ENCODE measurements around the gene NTN5.
"Not testable (repeated sequence)": the region's sequence is repeated elsewhere in the genome, so short reads cannot be mapped to it uniquely, and the experiment has no call there.

Gene NTN5

GRCh38 chr19:48720251-48720612, 47.4 kb upstream of the NTN5 start:
- no peak overlapping the region for H2AFZ ChIP-seq (ENCODE audit: low read length)
- peaks cover 25% of the 10 kb centered on the region for H3K4me1 ChIP-seq (ENCODE audit: insufficient read depth, low read length, severe bottlenecking)
- no peaks in the 10 kb centered on the region for H4K20me1 ChIP-seq (ENCODE audit: insufficient read depth, low read length)
- H3K4me3 ChIP-seq (ENCODE audit: low read depth, low read length, poor library complexity, severe bottlenecking): peak overlapping the region; percentile 63
- no peaks in the 10 kb centered on the region for H3K36me3 ChIP-seq (ENCODE audit: insufficient read depth, low read length)
- no peaks in the 10 kb centered on the region for H3K27me3 ChIP-seq (ENCODE audit: insufficient read depth, low read length)
- no peaks in the 10 kb centered on the region for H3F3A ChIP-seq (ENCODE audit: insufficient read depth, low read length)
- H3K4me2 ChIP-seq (ENCODE audit: low read length): peak overlapping the region; percentile 62
- TF ChIP-seq, protein P1, sequence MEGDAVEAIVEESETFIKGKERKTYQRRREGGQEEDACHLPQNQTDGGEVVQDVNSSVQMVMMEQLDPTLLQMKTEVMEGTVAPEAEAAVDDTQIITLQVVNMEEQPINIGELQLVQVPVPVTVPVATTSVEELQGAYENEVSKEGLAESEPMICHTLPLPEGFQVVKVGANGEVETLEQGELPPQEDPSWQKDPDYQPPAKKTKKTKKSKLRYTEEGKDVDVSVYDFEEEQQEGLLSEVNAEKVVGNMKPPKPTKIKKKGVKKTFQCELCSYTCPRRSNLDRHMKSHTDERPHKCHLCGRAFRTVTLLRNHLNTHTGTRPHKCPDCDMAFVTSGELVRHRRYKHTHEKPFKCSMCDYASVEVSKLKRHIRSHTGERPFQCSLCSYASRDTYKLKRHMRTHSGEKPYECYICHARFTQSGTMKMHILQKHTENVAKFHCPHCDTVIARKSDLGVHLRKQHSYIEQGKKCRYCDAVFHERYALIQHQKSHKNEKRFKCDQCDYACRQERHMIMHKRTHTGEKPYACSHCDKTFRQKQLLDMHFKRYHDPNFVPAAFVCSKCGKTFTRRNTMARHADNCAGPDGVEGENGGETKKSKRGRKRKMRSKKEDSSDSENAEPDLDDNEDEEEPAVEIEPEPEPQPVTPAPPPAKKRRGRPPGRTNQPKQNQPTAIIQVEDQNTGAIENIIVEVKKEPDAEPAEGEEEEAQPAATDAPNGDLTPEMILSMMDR (IDR thresholded peaks at IDR 0.05; ENCODE audit: low read length): no peak
- no peak for TF ChIP-seq EZH2 (IDR thresholded peaks at IDR 0.05; ENCODE audit: borderline replicate concordance, low read length)
- no peak overlapping the region for H3K27ac ChIP-seq (ENCODE audit: low read depth, low read length, poor library complexity, severe bottlenecking)
- no peaks in the 10 kb centered on the region for H3K9me3 ChIP-seq (ENCODE audit: low read length)
- H3K9ac ChIP-seq (ENCODE audit: low read length): peak overlapping the region; percentile 67; the same call in 1 of the 2 replicates
- H3K79me2 ChIP-seq (ENCODE audit: insufficient read depth, low read length): no peaks in the 10 kb centered on the region
- no peaks in the 10 kb centered on the region for H3K9me2 ChIP-seq (ENCODE audit: low read depth, low read length)

GRCh38 chr19:48719263-48720171, 46.7 kb upstream of the NTN5 start, which contains the start of gene MAMSTR:
Gene MAMSTR (minus strand): TSS chr19:48719725. CDS start chr19:48719031, 694 bp downstream.
- no peaks in the 10 kb centered on the region for H3K79me2 ChIP-seq (ENCODE audit: insufficient read depth, low read length)
- H3K27ac ChIP-seq (ENCODE audit: low read depth, low read length, poor library complexity, severe bottlenecking): peak within 1 kb of the TSS; percentile 58
- H3K4me2 ChIP-seq (ENCODE audit: low read length): peak within 1 kb of the TSS; percentile 62
- H3K9me2 ChIP-seq (ENCODE audit: low read depth, low read length): no peaks in the 10 kb centered on the region
- H3K27me3 ChIP-seq (ENCODE audit: insufficient read depth, low read length): no peaks in the 10 kb centered on the region
- peaks cover 29% of the 10 kb centered on the region for H3K4me1 ChIP-seq (ENCODE audit: insufficient read depth, low read length, severe bottlenecking)
- no peaks in the 10 kb centered on the region for H3K9me3 ChIP-seq (ENCODE audit: low read length)
- peak within 1 kb of the TSS; percentile 67; the same call in 1 of the 2 replicates for H3K9ac ChIP-seq (ENCODE audit: low read length)
- no peak within 1 kb of the TSS for H2AFZ ChIP-seq (ENCODE audit: low read length)
- no peaks in the 10 kb centered on the region for H3K36me3 ChIP-seq (ENCODE audit: insufficient read depth, low read length)
- H3K4me3 ChIP-seq (ENCODE audit: low read depth, low read length, poor library complexity, severe bottlenecking): peak within 1 kb of the TSS; percentile 63
- H3F3A ChIP-seq (ENCODE audit: insufficient read depth, low read length): no peaks in the 10 kb centered on the region
- no peak for TF ChIP-seq EZH2 (IDR thresholded peaks at IDR 0.05; ENCODE audit: borderline replicate concordance, low read length)
- TF ChIP-seq, protein P1 (IDR thresholded peaks at IDR 0.05; ENCODE audit: low read length): no peak
- no peaks in the 10 kb centered on the region for H4K20me1 ChIP-seq (ENCODE audit: insufficient read depth, low read length)

DNA sequence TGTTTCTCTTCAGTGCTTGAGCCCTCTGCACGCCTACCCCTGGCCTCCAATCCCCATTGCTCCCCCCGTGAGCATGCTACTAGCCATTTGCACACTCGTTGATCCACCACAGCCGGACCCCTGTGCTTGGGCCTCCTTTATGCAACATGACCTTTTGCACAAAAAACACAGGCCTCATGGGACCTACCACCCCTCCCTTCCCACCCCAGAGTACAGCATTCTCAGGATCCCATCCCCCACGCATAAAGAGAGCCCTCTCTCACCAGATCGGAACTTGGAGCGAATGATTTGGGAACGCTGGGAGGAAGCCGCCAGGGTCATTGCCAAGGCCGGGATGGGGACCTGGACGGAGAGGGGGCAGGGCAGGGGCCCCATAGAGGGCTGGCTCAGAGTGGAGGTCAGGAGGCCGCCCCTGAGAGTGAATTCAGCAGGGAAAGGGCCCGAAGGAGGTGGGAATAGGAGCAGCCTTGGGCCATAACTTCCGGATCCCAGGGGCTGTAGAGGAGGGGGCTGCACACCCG, 46.0 kb upstream of the NTN5 start:
- TF ChIP-seq, protein P1 (IDR thresholded peaks at IDR 0.05; ENCODE audit: low read length): no peak
- no peak for TF ChIP-seq EZH2 (IDR thresholded peaks at IDR 0.05; ENCODE audit: borderline replicate concordance, low read length)
- no peaks in the 10 kb centered on the region for H3K36me3 ChIP-seq (ENCODE audit: insufficient read depth, low read length)
- H3K4me3 ChIP-seq (ENCODE audit: low read depth, low read length, poor library complexity, severe bottlenecking): no peak overlapping the region
- H4K20me1 ChIP-seq (ENCODE audit: insufficient read depth, low read length): no peaks in the 10 kb centered on the region
- H3K79me2 ChIP-seq (ENCODE audit: insufficient read depth, low read length): no peaks in the 10 kb centered on the region
- H3K9ac ChIP-seq (ENCODE audit: low read length): no peak overlapping the region
- H3K27ac ChIP-seq (ENCODE audit: low read depth, low read length, poor library complexity, severe bottlenecking): no peak overlapping the region
- H2AFZ ChIP-seq (ENCODE audit: low read length): no peak overlapping the region
- H3K9me2 ChIP-seq (ENCODE audit: low read depth, low read length): no peaks in the 10 kb centered on the region
- H3K4me2 ChIP-seq (ENCODE audit: low read length): no peak overlapping the region
- no peaks in the 10 kb centered on the region for H3F3A ChIP-seq (ENCODE audit: insufficient read depth, low read length)
- H3K27me3 ChIP-seq (ENCODE audit: insufficient read depth, low read length): no peaks in the 10 kb centered on the region
- H3K9me3 ChIP-seq (ENCODE audit: low read length): no peaks in the 10 kb centered on the region
- peaks cover 32% of the 10 kb centered on the region for H3K4me1 ChIP-seq (ENCODE audit: insufficient read depth, low read length, severe bottlenecking)

DNA sequence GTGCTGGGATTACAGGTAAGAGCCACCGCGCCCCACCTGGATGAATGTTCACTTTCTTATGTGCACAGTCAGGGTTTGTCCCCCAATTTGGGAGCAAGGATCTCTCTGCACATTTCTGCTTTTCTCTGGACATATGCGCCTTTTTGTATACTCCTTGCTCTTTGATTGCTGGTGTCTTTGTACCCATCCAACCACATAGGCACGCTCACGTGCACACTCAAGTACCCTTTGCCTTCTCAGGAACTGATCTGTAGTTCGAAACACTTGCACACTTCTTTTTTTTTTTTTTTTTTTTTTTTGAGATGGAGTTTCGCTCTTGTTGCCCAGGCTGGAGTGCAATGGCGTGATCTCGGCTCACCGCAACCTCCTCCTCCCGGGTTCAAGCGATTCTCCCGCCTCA, 45.3 kb upstream of the NTN5 start:
- H3F3A ChIP-seq (ENCODE audit: insufficient read depth, low read length); H3K9me3 ChIP-seq (ENCODE audit: low read length); H3K36me3 ChIP-seq (ENCODE audit: insufficient read depth, low read length); H3K9me2 ChIP-seq (ENCODE audit: low read depth, low read length); H3K4me3 ChIP-seq (ENCODE audit: low read depth, low read length, poor library complexity, severe bottlenecking); H3K79me2 ChIP-seq (ENCODE audit: insufficient read depth, low read length); H4K20me1 ChIP-seq (ENCODE audit: insufficient read depth, low read length); H2AFZ ChIP-seq (ENCODE audit: low read length); H3K27me3 ChIP-seq (ENCODE audit: insufficient read depth, low read length); H3K4me2 ChIP-seq (ENCODE audit: low read length); H3K9ac ChIP-seq (ENCODE audit: low read length); H3K27ac ChIP-seq (ENCODE audit: low read depth, low read length, poor library complexity, severe bottlenecking): not testable (repeated sequence)
- H3K4me1 ChIP-seq (ENCODE audit: insufficient read depth, low read length, severe bottlenecking): peaks cover 39% of the 10 kb centered on the region
